GM19452 (cell line): ENCODE results near the gene B4GALNT3.

Source experiments
- ATAC-seq: cut with Tn5 transposase; IDR thresholded peaks from one replicate; pipeline ENCODE4 v1.9.1; 2021; ENCODE audit not compliant: unreplicated experiment

The B4GALNT3 gene

DNA sequence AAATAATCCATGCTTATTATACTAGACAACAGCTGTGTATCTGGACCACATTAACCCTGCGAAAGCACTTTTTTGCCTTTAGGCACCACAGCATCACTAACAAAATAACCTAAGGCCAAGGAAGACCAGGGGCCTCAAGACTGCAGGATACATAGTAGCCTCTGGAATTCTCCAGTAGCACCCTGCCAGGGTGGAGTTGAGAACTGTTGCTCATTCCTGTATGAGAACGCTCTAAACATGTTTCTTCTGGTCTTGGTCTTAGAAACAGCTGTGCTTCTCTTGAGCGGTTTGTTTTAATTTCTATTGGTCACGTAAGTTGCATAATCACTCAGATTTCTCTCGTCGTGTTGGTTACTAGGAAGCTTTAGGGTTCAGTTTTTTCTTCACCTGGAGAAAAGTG is 7.9 kb downstream of the B4GALNT3 start:
- ATAC-seq = no peak

DNA sequence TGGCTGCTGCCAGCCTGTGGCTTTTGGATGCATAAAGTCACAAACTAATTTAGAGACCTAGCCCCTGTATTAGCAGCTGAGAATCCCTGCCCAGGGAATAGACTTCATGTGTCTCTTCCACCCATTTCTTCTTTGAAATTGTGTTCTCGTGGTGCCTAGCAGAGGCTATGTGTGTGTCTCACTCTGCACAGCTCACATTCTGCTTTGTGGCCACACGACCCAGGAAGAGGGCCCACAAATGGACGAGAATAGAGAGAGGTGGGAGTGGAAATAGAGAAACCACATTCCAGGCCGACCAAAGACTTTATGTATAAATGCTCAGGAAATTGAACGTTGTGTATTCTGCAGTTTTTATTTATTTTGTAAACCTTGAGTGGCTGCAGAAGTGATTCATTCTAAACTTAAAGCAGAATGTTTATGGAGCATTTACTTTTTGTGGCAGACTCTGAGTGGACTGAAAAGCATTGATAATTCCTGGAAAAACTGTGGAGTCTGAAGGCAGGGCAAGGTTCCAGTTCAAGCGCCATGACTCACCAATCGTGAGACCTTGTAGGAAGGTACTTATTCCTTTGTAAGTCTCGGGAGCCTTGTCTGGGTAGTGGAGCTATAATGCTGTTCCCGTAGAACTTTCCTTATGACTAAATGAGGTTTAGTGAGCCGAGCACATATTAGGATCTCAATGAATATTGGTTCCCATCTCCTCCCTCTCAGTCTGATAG is 9.1 kb downstream of the B4GALNT3 start:
- no peak for ATAC-seq

DNA sequence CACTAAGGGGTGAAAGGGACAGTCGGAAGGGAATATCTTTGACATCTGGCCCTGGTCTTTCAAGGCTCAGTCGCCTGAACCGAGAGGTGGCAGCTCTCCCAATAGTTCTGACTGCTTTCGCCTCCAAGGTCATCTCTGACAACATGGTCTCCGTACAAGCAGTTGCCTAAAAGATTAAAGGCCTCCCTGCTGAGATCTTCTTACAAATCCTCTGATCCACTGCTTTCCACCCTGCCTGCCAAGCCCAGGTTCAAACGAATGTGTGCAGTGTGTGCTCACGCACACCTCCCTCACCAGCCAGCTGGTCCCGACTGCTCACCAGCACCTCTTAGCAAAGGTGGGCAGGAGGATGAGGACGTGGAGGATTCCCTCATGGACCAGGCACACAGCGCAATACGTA is 10.4 kb downstream of the B4GALNT3 start:
- ATAC-seq = no peak

GRCh38 chr12:473198-473597 is 13.5 kb downstream of the B4GALNT3 start:
- ATAC-seq = no peak

- no peak for ATAC-seq
Observed at GRCh38 chr12:473863-474577, 14.3 kb downstream of the B4GALNT3 start.

DNA sequence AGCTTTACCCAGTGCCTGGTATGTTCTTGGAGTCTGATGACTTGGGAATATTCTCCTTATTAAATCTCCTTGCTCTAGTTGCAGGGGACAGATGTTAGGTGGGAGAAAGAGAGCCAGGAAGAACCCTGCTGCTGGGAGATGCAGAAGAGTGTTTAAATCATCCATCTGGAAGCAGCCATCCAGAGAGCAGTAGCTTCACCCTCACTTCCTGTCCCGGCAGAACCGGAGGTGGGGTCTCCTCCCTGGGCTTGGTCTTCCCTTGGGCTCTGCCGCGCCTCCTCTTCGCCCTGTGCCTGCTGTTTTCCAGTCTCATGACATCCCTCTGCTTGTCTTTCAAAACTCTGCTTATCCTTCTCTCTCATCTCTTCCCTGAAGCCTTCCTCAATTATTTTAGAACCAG is 15.5 kb downstream of the B4GALNT3 start:
- no peak for ATAC-seq

- no peak for ATAC-seq
Observed at GRCh38 chr12:479161-479560, 19.4 kb downstream of the B4GALNT3 start.

- ATAC-seq = no peak
Observed at GRCh38 chr12:480831-481816, 21.4 kb downstream of the B4GALNT3 start.

GRCh38 chr12:482061-482460 is 22.3 kb downstream of the B4GALNT3 start:
- ATAC-seq = no peak

GRCh38 chr12:484096-484495 is 24.4 kb downstream of the B4GALNT3 start:
- ATAC-seq = no peak

DNA sequence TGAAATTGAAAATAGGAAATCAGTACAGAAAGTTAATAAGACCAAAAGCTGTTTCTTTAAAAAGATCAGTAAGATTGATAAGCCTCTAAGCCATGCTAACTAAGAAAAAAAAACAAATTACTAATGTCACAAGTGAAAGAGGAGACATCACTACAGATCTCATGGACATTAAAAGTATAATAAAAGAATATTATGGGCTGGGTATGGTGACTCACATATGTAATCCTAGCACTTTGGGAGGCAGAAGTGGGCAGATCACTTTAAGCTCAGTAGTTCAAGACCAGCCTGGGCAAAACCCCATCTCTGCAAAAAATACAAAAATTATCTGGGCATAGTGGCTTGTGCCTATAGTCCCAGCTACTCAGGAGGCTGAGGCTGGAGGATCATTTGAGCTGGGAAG is 30.5 kb downstream of the B4GALNT3 start:
- ATAC-seq = no peak

- ATAC-seq = no peak
Observed at GRCh38 chr12:495466-495865, 35.7 kb downstream of the B4GALNT3 start.

GRCh38 chr12:496736-497135 is 37.0 kb downstream of the B4GALNT3 start:
- no peak for ATAC-seq

DNA sequence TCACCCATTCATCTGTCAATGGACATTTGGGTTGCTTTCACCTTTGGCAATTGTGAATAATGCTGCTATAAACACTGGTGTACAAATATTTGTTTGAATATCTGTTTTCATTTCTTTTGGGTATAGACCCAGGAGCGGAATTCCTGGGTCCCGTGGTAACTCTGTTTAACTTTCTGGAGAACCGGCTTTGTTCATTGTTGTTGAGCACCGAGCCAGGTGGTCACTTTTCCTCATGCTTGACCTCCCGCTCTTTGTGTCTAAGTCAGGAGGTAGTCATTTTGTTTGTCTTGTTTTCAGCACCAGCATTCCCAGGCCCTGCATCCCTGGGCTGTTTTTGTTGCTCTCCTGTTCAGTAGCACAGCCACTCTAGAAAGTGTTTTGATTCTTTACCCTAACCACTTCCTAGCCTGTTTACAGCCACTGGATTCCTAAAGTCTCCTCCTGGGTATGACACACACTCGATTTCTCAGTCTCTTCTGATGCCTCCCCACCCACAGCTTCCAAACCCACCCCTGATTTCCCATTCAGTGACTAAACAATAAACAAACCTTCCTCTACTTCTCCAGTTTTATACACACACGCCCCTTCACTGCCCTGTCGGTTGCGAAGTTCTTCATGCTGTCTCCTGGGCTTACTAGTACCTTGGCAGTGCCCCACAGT is 37.9 kb downstream of the B4GALNT3 start:
- ATAC-seq = no peak

DNA sequence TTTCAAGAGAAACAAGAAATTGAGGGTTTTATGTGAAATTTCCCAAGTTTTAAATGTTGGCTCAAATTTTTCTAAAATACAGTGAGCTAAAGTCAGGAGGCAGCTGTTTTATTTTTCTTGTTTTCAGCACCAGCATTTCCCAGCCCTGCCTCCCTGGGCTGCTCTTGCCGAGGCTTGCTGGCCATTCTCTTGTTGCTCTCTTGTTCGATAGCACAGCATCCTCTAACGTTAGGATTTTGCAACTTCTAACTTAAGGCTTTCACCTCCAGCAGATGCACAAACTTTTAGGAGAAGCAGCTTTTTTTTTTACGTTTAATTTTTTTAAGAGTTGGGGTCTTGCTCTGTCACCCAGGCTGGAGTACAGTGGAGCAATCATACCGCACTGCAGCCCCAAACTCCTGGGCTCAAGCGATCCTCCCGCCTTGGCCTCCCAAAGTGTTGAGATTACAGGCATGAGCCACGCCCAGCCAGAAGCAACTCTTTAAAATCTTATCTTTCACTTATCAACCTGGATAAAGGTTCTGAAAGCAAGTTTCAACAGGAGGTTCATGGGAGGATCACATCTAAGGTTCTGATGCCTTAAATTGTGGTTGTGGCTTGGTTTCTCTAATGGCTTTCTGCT is 40.2 kb downstream of the B4GALNT3 start:
- no peak for ATAC-seq

- ATAC-seq = no peak
Observed at GRCh38 chr12:501722-502447, 42.1 kb downstream of the B4GALNT3 start.

DNA sequence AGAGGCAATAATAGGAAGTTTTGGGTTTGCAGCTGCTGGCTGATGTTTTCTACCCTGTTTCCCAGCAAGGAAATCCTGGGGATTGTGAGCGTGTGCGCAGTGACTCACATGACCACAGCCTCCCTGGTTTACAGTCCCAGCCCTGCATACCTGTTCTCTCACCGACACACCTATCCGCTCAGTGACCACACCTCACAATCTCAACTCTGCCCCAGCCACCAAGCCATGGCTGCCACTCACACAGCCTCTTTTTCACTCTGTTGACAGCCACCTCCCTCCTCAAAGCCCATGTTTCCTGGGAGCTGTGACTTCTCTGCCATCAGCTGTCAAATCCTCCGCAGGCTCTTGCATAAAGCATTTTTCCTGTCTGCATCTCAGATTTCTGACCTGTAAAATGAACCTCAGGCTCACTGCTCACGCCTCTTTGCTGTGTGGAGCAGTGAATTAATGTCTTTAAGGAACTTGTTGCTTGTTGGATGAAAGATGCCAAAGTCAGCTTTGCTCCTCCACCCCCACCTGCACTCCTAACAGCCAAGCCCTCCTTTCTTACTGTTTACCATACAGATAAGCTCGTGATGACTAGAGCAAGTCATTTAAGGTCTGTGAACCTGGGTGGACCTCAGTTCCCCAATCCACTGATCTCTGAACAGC is 43.5 kb downstream of the B4GALNT3 start:
- no peak for ATAC-seq

GRCh38 chr12:505221-505620 is 45.5 kb downstream of the B4GALNT3 start:
- no peak for ATAC-seq

DNA sequence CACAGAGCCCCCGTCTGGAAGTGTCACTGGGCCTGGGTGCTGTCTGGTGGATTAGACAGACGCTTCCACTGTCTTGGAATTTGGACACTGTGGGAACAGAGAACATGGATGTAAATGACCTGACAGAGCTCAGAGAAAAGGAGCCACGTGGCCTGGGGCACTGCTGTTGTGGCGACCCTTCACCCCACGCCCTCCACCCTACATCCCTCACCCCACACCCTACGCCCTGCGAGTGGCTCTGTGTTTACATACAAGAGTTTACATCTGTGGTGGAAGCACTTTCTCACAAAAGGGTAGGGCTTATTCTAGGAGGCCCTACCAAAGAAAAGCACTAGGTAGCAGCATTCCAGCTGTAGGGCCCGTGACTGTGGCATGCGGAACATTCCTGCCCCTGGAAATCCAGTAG is 47.7 kb downstream of the B4GALNT3 start:
- ATAC-seq = no peak
